Cortex of kidney (tissue), 1 donor: ENCODE measurements around the gene SIK2.

ENCODE experiments used
- DNase-seq: peaks from one replicate; lab custom pipeline; 2025; lab: John Stamatoyannopoulos, UW

SIK2 gene

GRCh38 chr11:111582163-111582562, 20.1 kb upstream of the SIK2 start:
- DNase-seq: no peak

GRCh38 chr11:111582881-111583280, 19.4 kb upstream of the SIK2 start:
- no peak for DNase-seq

- no peak for DNase-seq
These were observed 16.9 kb upstream of the SIK2 start for GRCh38 chr11:111585371-111585770.

GRCh38 chr11:111586388-111586831, 15.8 kb upstream of the SIK2 start:
- DNase-seq: no peak

DNA sequence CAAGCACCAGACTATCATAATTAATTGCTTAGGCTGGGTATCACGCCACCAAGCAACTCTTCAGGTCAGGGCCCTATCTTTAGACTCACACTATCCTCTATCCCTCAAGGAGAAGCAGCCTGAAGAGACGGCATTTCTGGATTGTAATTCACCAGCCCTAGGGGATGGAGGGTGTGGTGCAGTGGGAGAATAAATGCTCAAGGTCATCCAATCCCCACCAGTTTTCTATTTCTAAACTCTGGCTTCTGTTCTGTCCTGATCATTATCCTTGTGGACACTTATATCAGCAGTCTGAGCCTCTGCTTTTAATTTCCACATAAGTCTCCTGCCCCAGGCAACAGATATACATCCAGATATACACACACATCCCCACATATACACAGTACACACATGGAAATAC, 13.1 kb upstream of the SIK2 start:
- DNase-seq: no peak

GRCh38 chr11:111589886-111590499, 12.3 kb upstream of the SIK2 start:
- DNase-seq: no peak

- DNase-seq: no peak
These were observed 10.9 kb upstream of the SIK2 start for GRCh38 chr11:111591187-111591960.

- DNase-seq: no peak
These were observed 9.8 kb upstream of the SIK2 start for GRCh38 chr11:111592491-111592890.

GRCh38 chr11:111596319-111596718, 5.9 kb upstream of the SIK2 start:
- DNase-seq: no peak

GRCh38 chr11:111598148-111598547, 4.1 kb upstream of the SIK2 start:
- no peak for DNase-seq

GRCh38 chr11:111598559-111598958, 3.7 kb upstream of the SIK2 start:
- no peak for DNase-seq

DNA sequence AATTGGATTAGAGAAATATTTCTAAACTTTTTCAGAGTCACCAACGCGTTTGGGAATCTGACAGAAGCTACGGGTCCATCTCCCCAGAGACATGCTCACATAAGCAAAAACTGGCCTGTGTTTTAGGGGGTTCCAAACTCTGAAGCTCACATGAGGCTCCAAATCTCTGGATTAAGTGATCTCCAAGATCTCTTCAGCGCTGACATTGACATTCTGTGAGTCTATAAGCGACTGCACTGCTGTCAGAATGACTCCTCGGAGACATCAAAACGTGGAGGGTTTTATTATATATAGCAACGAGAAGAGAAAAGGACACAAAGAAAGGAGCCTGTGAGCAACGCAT, 642 bp upstream of the SIK2 start:
- no peak for DNase-seq

DNA sequence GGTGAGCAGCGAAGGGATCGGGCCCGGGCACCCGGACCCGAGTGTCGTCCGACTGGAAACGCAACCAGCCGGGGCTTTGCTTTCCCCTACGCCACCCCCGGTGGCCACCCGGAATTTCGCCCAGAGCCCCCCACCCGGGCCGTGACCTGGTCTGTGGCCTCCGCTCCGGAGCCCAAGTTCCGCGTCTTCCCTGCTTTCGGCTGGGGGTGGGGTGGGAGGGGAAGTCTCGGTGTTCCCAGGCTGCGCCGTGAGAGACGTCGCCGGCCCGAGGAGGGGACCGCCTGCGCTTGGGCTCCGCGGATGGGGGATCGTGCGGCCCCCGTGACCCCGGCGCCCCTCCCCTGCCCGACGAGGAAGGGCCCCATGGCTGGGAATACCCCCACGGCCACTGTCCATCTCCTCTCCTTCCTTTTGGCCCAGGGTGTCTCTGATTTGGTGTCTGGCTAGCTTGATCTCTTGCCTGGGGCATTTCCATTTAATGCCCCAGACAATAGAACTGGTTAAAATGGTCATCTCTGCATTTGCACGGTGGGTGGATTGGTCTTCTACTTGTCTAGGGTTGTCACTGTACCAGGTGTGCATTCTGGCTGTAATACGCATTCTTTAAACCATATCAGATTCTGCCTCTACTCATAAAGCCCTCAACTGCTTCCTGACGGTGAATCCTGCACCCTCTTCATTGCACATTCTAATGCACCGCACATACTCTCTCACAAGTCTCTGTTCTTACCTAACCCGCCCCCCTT, 789 bp downstream of the SIK2 start:
- no peak for DNase-seq

GRCh38 chr11:111603611-111604130, 1.4 kb downstream of the SIK2 start:
- no peak for DNase-seq

- DNase-seq: no peak
These were observed 2.3 kb downstream of the SIK2 start for GRCh38 chr11:111604392-111605009.

DNA sequence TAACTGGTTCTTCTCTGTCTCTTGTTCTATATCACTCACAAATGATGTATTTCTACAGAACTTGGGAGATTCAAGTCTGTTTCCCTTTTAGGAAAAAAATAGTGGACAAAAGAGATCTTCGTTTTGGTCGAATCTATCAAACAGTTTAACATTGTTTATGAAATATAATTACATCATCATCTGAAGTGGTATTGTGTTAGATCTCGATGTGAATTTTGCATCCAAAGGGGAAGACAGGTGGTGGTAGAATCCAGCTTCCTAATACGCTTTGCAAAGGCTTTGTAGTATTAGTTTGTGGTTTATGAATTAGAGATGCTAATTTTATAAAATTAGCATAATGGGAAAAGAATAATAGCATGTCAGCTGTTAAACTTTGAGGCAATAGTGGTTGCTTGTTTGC, 3.4 kb downstream of the SIK2 start:
- DNase-seq: no peak

GRCh38 chr11:111606986-111607385, 4.7 kb downstream of the SIK2 start:
- DNase-seq: no peak

- no peak for DNase-seq
These were observed 5.5 kb downstream of the SIK2 start for GRCh38 chr11:111607751-111608150.

DNA sequence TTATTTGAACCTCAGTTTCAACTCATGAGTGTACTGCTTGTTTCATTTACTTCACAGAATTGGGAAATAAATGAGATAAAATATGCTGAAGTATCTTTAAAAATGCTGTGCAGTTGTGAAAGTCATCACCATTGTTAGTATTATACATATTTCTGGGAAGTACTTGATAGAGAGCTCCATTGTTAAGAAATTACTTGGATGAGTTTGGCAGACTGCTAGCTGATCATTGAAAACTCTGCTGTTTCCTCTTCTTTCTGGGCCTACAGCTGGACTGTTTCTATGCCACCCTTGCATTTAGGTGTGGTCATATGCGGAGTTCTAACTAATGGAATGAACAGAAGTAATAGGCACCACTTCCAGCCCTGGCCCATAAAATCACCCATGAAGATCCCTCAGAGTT, 10.0 kb downstream of the SIK2 start:
- DNase-seq: no peak

DNA sequence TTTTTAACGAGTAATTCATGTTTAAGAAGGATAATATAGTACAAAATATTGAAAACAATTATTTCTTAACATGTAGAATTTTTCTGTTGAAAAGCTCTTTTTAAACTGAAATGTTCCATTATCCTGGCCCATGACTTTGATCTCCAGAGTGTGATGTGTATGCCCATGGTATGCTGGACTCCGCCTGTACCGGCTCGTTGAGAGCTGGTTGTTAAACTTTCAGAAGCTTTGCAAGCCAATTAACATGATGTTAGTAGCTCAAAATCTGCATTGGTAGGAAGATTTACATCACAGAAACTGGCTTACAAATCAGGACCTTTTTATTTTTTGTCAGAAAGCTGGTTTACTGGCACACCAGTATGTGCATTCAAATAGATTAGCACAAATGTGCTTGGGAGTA, 15.0 kb downstream of the SIK2 start:
- DNase-seq: no peak

DNA sequence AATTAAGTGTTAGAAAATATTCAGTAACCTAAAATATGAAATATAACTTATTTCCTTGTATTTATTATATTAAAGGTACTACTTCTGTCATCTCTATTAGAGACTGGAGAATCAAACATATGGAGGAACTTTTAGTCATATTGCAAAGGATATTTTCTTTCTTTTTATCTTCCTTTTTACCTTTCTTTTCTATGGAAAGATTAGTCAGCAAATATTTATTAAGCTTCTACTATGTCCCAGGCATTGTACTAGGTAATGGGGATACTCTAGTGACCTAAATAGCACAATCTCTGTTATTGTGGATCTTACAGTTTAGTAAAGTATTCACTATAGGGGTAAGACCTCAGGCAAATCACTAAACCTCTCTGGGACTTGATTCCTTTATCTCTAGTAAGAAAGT, 18.3 kb downstream of the SIK2 start:
- DNase-seq: no peak

- no peak for DNase-seq
These were observed 21.3 kb downstream of the SIK2 start for GRCh38 chr11:111623527-111624030.
